ENCODE results near the gene PCDHB9.

- no peak for TF ChIP-seq SP4 (IDR thresholded peaks at IDR 0.05; ENCODE audit: low read length)
- TF ChIP-seq CTCF (IDR thresholded peaks at IDR 0.05; ENCODE audit: control extremely low read depth in 1 of 3, insufficient read depth in 1 of 3, low read depth in 1 of 3, low read length in 3 of 3), result peak; percentile 72 to 83 (median 83)
Measured at GRCh38 chr5:141192110-141192725, 5.3 kb downstream of the PCDHB9 start, which contains the start of gene PCDHB10.
